DND-41 (cell line): ENCODE results near the gene EPHB1.

ENCODE experiments used
- EZH2 ChIP-seq: IDR thresholded peaks from 3 replicates; pipeline ENCODE4 v1.6.1; 2012; ENCODE audit warnings: borderline replicate concordance, low read depth, mild to moderate bottlenecking, moderate library complexity, low read length, inconsistent platforms; ENCODE audit not compliant: severe bottlenecking
- TF ChIP-seq, protein P1 (sequence below): IDR thresholded peaks from 2 replicates; pipeline ENCODE4 v1.5.1; 2012; ENCODE audit warnings: borderline replicate concordance, low read length, moderate library complexity, mild to moderate bottlenecking; ENCODE audit not compliant: poor library complexity, severe bottlenecking; ENCODE audit errors: extremely low read depth

DNA sequence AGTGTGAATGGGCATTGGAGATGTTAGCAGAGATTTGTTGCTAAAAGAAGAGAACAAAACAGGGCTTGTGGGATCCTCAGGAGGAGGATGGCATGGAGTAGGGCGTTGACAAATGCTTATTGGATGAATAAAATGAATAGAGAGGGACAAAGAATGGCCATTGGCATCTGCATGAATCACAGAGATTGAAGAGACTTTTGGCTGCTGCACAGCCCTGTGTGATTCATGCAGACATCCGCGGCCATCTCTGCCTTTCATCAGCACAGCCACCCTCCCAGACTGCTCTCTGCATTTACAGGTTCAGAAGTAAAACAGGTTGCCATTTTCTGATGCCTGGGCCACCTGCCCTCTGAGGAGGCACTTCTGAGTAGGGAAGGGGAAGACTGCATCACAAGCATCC lies 397.9 kb downstream of the EPHB1 start:
- TF ChIP-seq, protein P1, sequence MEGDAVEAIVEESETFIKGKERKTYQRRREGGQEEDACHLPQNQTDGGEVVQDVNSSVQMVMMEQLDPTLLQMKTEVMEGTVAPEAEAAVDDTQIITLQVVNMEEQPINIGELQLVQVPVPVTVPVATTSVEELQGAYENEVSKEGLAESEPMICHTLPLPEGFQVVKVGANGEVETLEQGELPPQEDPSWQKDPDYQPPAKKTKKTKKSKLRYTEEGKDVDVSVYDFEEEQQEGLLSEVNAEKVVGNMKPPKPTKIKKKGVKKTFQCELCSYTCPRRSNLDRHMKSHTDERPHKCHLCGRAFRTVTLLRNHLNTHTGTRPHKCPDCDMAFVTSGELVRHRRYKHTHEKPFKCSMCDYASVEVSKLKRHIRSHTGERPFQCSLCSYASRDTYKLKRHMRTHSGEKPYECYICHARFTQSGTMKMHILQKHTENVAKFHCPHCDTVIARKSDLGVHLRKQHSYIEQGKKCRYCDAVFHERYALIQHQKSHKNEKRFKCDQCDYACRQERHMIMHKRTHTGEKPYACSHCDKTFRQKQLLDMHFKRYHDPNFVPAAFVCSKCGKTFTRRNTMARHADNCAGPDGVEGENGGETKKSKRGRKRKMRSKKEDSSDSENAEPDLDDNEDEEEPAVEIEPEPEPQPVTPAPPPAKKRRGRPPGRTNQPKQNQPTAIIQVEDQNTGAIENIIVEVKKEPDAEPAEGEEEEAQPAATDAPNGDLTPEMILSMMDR: no peak
- no peak for TF ChIP-seq EZH2
